Esophagus (tissue), 2 donors: ENCODE data around the gene WWOX. TPM values are rescaled to one million over a fixed set of nuclear protein-coding genes. Genes with fewer than 3 reads are reported as not detected.

Source experiments
- H3K27ac ChIP-seq, 2 donors: one replicate each; pipeline ENCODE4 v1.5.1; 2013; ENCODE audit warnings: low read depth in 2 of 2, mild to moderate bottlenecking in 2 of 2, inconsistent platforms in 1 of 2, low read length in 1 of 2, moderate library complexity in 1 of 2
- H3K27me3 ChIP-seq, 2 donors: one replicate each; pipeline ENCODE4 v1.6.1; 2013; ENCODE audit warnings: low read length in 2 of 2, control low read depth in 1 of 2, mild to moderate bottlenecking in 1 of 2; ENCODE audit not compliant: insufficient read depth in 2 of 2, control insufficient read depth in 1 of 2
- H3K36me3 ChIP-seq, 2 donors: one replicate each; pipeline ENCODE4 v1.6.1; 2013; ENCODE audit warnings: low read length in 1 of 2; ENCODE audit not compliant: control insufficient read depth in 2 of 2, insufficient read depth in 2 of 2
- H3K4me1 ChIP-seq, 2 donors: one replicate each; pipeline ENCODE4 v1.6.1; 2013; ENCODE audit warnings: low read length in 1 of 2; ENCODE audit not compliant: control insufficient read depth in 2 of 2, insufficient read depth in 2 of 2
- H3K4me3 ChIP-seq, 2 donors: one replicate each; pipeline ENCODE4 v1.5.1; 2013; ENCODE audit warnings: low read length in 2 of 2, mild to moderate bottlenecking in 2 of 2, low read depth in 1 of 2, moderate library complexity in 1 of 2
- H3K9me3 ChIP-seq, 2 donors: one replicate each; pipeline ENCODE4 v1.6.1; 2013; ENCODE audit warnings: mild to moderate bottlenecking in 2 of 2, low read depth in 1 of 2, low read length in 1 of 2, moderate library complexity in 1 of 2; ENCODE audit not compliant: control insufficient read depth in 2 of 2, insufficient read depth in 1 of 2
- WGBS, 2 donors: extraction: QIAGEN DNeasy Blood & Tissue Kit; methylation state at CpG; one replicate each; pipeline ENCODE4 v1.1.7; 2013; 5-methylcytosine and 5-hydroxymethylcytosine counted together
- polyA plus RNA-seq, 2 donors: library from polyadenylated mRNA; stranded (reverse); fragments of 200-250 nt; gene quantifications; one replicate each; pipeline ENCODE4 v1.2.3, GENCODE V29; 2013
- donor health status: healthy with polysubstance abuse.
- donor health status: Bipolar disorder and iron deficiency.

Gene WWOX
- polyA plus RNA-seq, 2 donors = 6.4 to 9.1 TPM

GRCh38 chr16:78695391-78695790 lies 595.9 kb downstream of the WWOX start:
- WGBS, 2 donors = 54 to 73% methylated on average over 6 of the region's 6 CpGs

GRCh38 chr16:78696797-78697196 lies 597.3 kb downstream of the WWOX start:
- Histone ChIP-seq H3K36me3 (no peaks in the 10 kb centered on the region), H3K9me3 (no peaks in the 10 kb centered on the region), H3K4me3 (no peak overlapping the region), H3K4me1 (no peaks in the 10 kb centered on the region), H3K27ac (no peak overlapping the region), H3K27me3 (no peaks in the 10 kb centered on the region)
- WGBS, 2 donors = 76 to 99% methylated on average over 2 of the region's 2 CpGs

More at GRCh38 chr16:78695391-78695790, 595.9 kb downstream of the WWOX start:
- no peaks in the 10 kb centered on the region for H3K9me3 ChIP-seq
- H3K27ac ChIP-seq = no peak overlapping the region
- no peak overlapping the region for H3K4me3 ChIP-seq
- H3K27me3 ChIP-seq = no peaks in the 10 kb centered on the region
- H3K4me1 ChIP-seq = no peaks in the 10 kb centered on the region
- H3K36me3 ChIP-seq = no peaks in the 10 kb centered on the region

GRCh38 chr16:78697426-78697825 lies 598.0 kb downstream of the WWOX start:
- 83 to 93% methylated on average over 5 of the region's 5 CpGs for WGBS, 2 donors
- Histone ChIP-seq H3K27ac (no peak overlapping the region), H3K4me3 (no peak overlapping the region), H3K9me3 (no peaks in the 10 kb centered on the region), H3K36me3 (no peaks in the 10 kb centered on the region), H3K4me1 (no peaks in the 10 kb centered on the region), H3K27me3 (no peaks in the 10 kb centered on the region)

- no peaks in the 10 kb centered on the region for H3K4me1 ChIP-seq
- no peak overlapping the region for H3K27ac ChIP-seq
- H3K36me3 ChIP-seq = no peaks in the 10 kb centered on the region
- H3K4me3 ChIP-seq = no peak overlapping the region
- H3K27me3 ChIP-seq = no peaks in the 10 kb centered on the region
- 80% methylated on average over 3 of the region's 3 CpGs for WGBS, 2 donors
- no peaks in the 10 kb centered on the region for H3K9me3 ChIP-seq
Observed at GRCh38 chr16:78703936-78704335, 604.5 kb downstream of the WWOX start.

GRCh38 chr16:78704416-78704815 lies 605.0 kb downstream of the WWOX start:
- H3K36me3 ChIP-seq = no peaks in the 10 kb centered on the region
- no peak overlapping the region for H3K4me3 ChIP-seq
- 69 to 77% methylated on average over 6 of the region's 6 CpGs for WGBS, 2 donors
- H3K27ac ChIP-seq = no peak overlapping the region
- H3K4me1 ChIP-seq = no peaks in the 10 kb centered on the region
- no peaks in the 10 kb centered on the region for H3K27me3 ChIP-seq
- H3K9me3 ChIP-seq = no peaks in the 10 kb centered on the region

GRCh38 chr16:78705694-78706093 lies 606.2 kb downstream of the WWOX start:
- Histone ChIP-seq H3K36me3 (no peaks in the 10 kb centered on the region), H3K9me3 (no peaks in the 10 kb centered on the region), H3K4me3 (no peak overlapping the region), H3K27me3 (no peaks in the 10 kb centered on the region), H3K27ac (no peak overlapping the region), H3K4me1 (no peaks in the 10 kb centered on the region)
- WGBS, 2 donors = 36 to 41% methylated on average over 2 of the region's 2 CpGs

- Histone ChIP-seq H3K9me3 (no peaks in the 10 kb centered on the region), H3K36me3 (no peaks in the 10 kb centered on the region), H3K27ac (no peak overlapping the region), H3K27me3 (no peaks in the 10 kb centered on the region), H3K4me3 (no peak overlapping the region), H3K4me1 (no peaks in the 10 kb centered on the region)
- WGBS, 2 donors = 84 to 88% methylated on average over 6 of the region's 6 CpGs
Observed at GRCh38 chr16:78706637-78707036, 607.2 kb downstream of the WWOX start.

- H3K4me1 ChIP-seq = no peaks in the 10 kb centered on the region
- 92 to 97% methylated on average over 15 of the region's 15 CpGs for WGBS, 2 donors
- no peak overlapping the region for H3K4me3 ChIP-seq
- H3K27me3 ChIP-seq = no peaks in the 10 kb centered on the region
- no peaks in the 10 kb centered on the region for H3K36me3 ChIP-seq
- H3K27ac ChIP-seq = no peak overlapping the region
- no peaks in the 10 kb centered on the region for H3K9me3 ChIP-seq
Observed at GRCh38 chr16:78709137-78709884, 609.9 kb downstream of the WWOX start.

GRCh38 chr16:78715106-78715505 lies 615.7 kb downstream of the WWOX start:
- H3K4me1 ChIP-seq = no peaks in the 10 kb centered on the region
- WGBS, 2 donors = 71 to 85% methylated on average over 3 of the region's 3 CpGs
- H3K27ac ChIP-seq = no peak overlapping the region
- no peaks in the 10 kb centered on the region for H3K27me3 ChIP-seq
- no peaks in the 10 kb centered on the region for H3K36me3 ChIP-seq
- H3K4me3 ChIP-seq = no peak overlapping the region
- no peaks in the 10 kb centered on the region for H3K9me3 ChIP-seq

- no peak overlapping the region for H3K27ac ChIP-seq
- H3K27me3 ChIP-seq = no peaks in the 10 kb centered on the region
- H3K4me3 ChIP-seq = no peak overlapping the region
- H3K36me3 ChIP-seq = no peaks in the 10 kb centered on the region
- no peaks in the 10 kb centered on the region for H3K4me1 ChIP-seq
- no peaks in the 10 kb centered on the region for H3K9me3 ChIP-seq
- WGBS, 2 donors = 96% methylated on average over 4 of the region's 4 CpGs
Observed at GRCh38 chr16:78715673-78716072, 616.2 kb downstream of the WWOX start.
